Keratinocyte (primary cell): Measurements from ENCODE around the gene HLA-DMA. TPM values are rescaled to one million over a fixed set of nuclear protein-coding genes. Genes with fewer than 3 reads are reported as not detected.

Source experiments
- DNase-seq: peaks from one replicate; pipeline ENCODE4 v3.0.0-alpha.2; 2011; ENCODE audit warnings: low read depth, missing footprints, low spot score
- FAIRE-seq: peaks from 2 replicates; lab custom pipeline; 2011; peaks lifted over from hg19 to GRCh38; lab: Jason Lieb, UNC
- H2AFZ ChIP-seq: 2 replicates; pipeline ENCODE4 v1.6.0; 2012; ENCODE audit warnings: low read length, control low read depth, inconsistent platforms; ENCODE audit not compliant: control insufficient read depth
- H3K27ac ChIP-seq: 2 replicates; pipeline ENCODE4 v1.5.1; 2011; ENCODE audit warnings: low read length; ENCODE audit not compliant: control insufficient read depth, insufficient read depth
- H3K27me3 ChIP-seq: 3 replicates; pipeline ENCODE4 v1.6.0; 2011; ENCODE audit warnings: low read length; ENCODE audit not compliant: control insufficient read depth, insufficient read depth; ENCODE audit errors: extremely low read depth
- H3K36me3 ChIP-seq, 2 experiments: 2 replicates in 1 of 2; 3 replicates in 1 of 2; pipeline ENCODE4 v1.5.1; 2011; ENCODE audit warnings: low read length in 2 of 2, mild to moderate bottlenecking in 1 of 2; ENCODE audit not compliant: control insufficient read depth in 2 of 2, insufficient read depth in 2 of 2; ENCODE audit errors: extremely low read depth in 1 of 2
- H3K4me1 ChIP-seq: 3 replicates; pipeline ENCODE4 v1.5.1; 2011; ENCODE audit warnings: low read length; ENCODE audit not compliant: control insufficient read depth, insufficient read depth; ENCODE audit errors: extremely low read depth
- H3K4me2 ChIP-seq: 3 replicates; pipeline ENCODE4 v1.6.0; 2011; ENCODE audit warnings: low read depth, low read length; ENCODE audit not compliant: control insufficient read depth, insufficient read depth; ENCODE audit errors: extremely low read depth
- H3K4me3 ChIP-seq, 3 experiments: fragments of 200-600 bp in 1 of 3; sonication (generic) in 1 of 3; 2 replicates in 2 of 3; 3 replicates in 1 of 3; pipeline ENCODE4 v1.5.1; 2011 to 2016; ENCODE audit warnings: low read length in 3 of 3, mild to moderate bottlenecking in 3 of 3, control low read depth in 2 of 3, inconsistent platforms in 1 of 3, low read depth in 1 of 3, mixed read lengths in 1 of 3, mixed run types in 1 of 3, moderate library complexity in 1 of 3; ENCODE audit not compliant: control insufficient read depth in 2 of 3, insufficient read depth in 2 of 3; ENCODE audit errors: extremely low read depth in 1 of 3
- H3K79me2 ChIP-seq: 2 replicates; pipeline ENCODE4 v1.6.0; 2012; ENCODE audit warnings: low read length; ENCODE audit not compliant: control insufficient read depth, insufficient read depth
- H3K9ac ChIP-seq: 3 replicates; pipeline ENCODE4 v1.6.0; 2011; ENCODE audit warnings: low read length; ENCODE audit not compliant: control insufficient read depth, insufficient read depth; ENCODE audit errors: extremely low read depth
- H3K9me1 ChIP-seq: 3 replicates; pipeline ENCODE4 v1.6.0; 2011; ENCODE audit warnings: low read length; ENCODE audit not compliant: control insufficient read depth, insufficient read depth; ENCODE audit errors: extremely low read depth
- H3K9me3 ChIP-seq: 2 replicates; pipeline ENCODE4 v1.5.1; 2012; ENCODE audit warnings: low read depth, low read length; ENCODE audit not compliant: control insufficient read depth
- H4K20me1 ChIP-seq: 3 replicates; pipeline ENCODE4 v1.6.0; 2011; ENCODE audit warnings: low read length; ENCODE audit not compliant: control insufficient read depth, insufficient read depth; ENCODE audit errors: extremely low read depth
- CTCF ChIP-seq, 3 experiments: IDR thresholded peaks in 1 of 3; conservative IDR thresholded peaks in 1 of 3; optimal IDR thresholded peaks in 1 of 3; 2 replicates in 2 of 3; 3 replicates in 1 of 3; pipeline versions ENCODE3 to v1.5.1; 2011; ENCODE audit warnings: low read length in 3 of 3, mild to moderate bottlenecking in 3 of 3, moderate library complexity in 2 of 3, control low read depth in 1 of 3, inconsistent platforms in 1 of 3; ENCODE audit not compliant: insufficient read depth in 2 of 3; ENCODE audit errors: extremely low read depth in 1 of 3
- EZH2 ChIP-seq: IDR thresholded peaks from one replicate; pipeline ENCODE4 v1.6.1; 2012; ENCODE audit warnings: inconsistent platforms, mild to moderate bottlenecking, low read length, moderate library complexity
- dilution Hi-C: fragments of 300-500 bp; cut with MboI; formaldehyde crosslinking; loops from one replicate; pipeline ENCODE4 v1.7.0; 2020; ENCODE audit warnings: low sequenced_read_pairs; ENCODE audit not compliant: extremely low pct_ligation_motif_present
- polyA plus RNA-seq, 5 experiments: library from polyadenylated mRNA; depleted of rRNA in 3 of 5; stranded (reverse) in 3 of 5; stranded (forward) in 1 of 5; unstranded in 1 of 5; fragments of >200 nt; gene quantifications; 1 replicate in 1 of 5; 2 replicates in 3 of 5; 3 replicates in 1 of 5; pipeline versions ENCODE4 v1.2.1 to v1.2.3, GENCODE V29; 2011 to 2012; ENCODE audit warnings: missing spikeins in 2 of 5, low read depth in 1 of 5, low replicate concordance in 1 of 5

Gene HLA-DMA
- polyA plus RNA-seq, 1 donor (not counting 4 experiments of a cell fraction or from before 2014, with no cell fraction given), result 2.6 TPM

GRCh38 chr6:32908897-32909296 lies 44.0 kb downstream of the HLA-DMA start:
- FAIRE-seq (no peak), DNase-seq (no peak)
- Histone ChIP-seq H3K9me3 (no peaks in the 10 kb centered on the region), H3K27ac (no peak overlapping the region), H3K79me2 (no peaks in the 10 kb centered on the region), H4K20me1 (no peaks in the 10 kb centered on the region), H3K9ac (no peak overlapping the region), H3K4me2 (no peak overlapping the region), H3K36me3 (no peaks in the 10 kb centered on the region), H3K27me3 (peaks cover 2% of the 10 kb centered on the region), H3K9me1 (no peaks in the 10 kb centered on the region), H2AFZ (no peak overlapping the region), H3K4me1 (peaks cover 8% of the 10 kb centered on the region), H3K4me3 (no peak overlapping the region)
- dilution Hi-C loops, result no loop called here
- TF ChIP-seq EZH2 (no peak), CTCF (optimal IDR thresholded peaks at IDR 0.05 in 1 of 3, IDR thresholded peaks at IDR 0.05 in 1 of 3, conservative IDR thresholded peaks at IDR 0.05 in 1 of 3; ENCODE audit: extremely low read depth in 1 of 3, insufficient read depth in 2 of 3, low read length in 3 of 3) (no peak)

- no peaks in the 10 kb centered on the region for H3K27me3 ChIP-seq
- no peak for TF ChIP-seq CTCF (optimal IDR thresholded peaks at IDR 0.05 in 1 of 3, IDR thresholded peaks at IDR 0.05 in 1 of 3, conservative IDR thresholded peaks at IDR 0.05 in 1 of 3; ENCODE audit: extremely low read depth in 1 of 3, insufficient read depth in 2 of 3, low read length in 3 of 3)
- no peaks in the 10 kb centered on the region for H3K9me3 ChIP-seq
- dilution Hi-C loops, result no loop called here
- DNase-seq, result no peak
- peak; percentile 72 for FAIRE-seq
- H3K9ac ChIP-seq, result no peak overlapping the region
- no peaks in the 10 kb centered on the region for H3K9me1 ChIP-seq
- H3K27ac ChIP-seq, result no peak overlapping the region
- H3K36me3 ChIP-seq, result no peaks in the 10 kb centered on the region
- H3K4me3 ChIP-seq, result no peak overlapping the region
- no peaks in the 10 kb centered on the region for H4K20me1 ChIP-seq
- H2AFZ ChIP-seq, result no peak overlapping the region
- H3K4me1 ChIP-seq, result peaks cover 8% of the 10 kb centered on the region
- H3K4me2 ChIP-seq, result no peak overlapping the region
- no peaks in the 10 kb centered on the region for H3K79me2 ChIP-seq
These were observed 46.4 kb downstream of the HLA-DMA start for GRCh38 chr6:32906539-32906938.
